ENCODE data around the gene ADORA1.

Gene ADORA1

GRCh38 chr1:203175827-203176241, 48.3 kb downstream of the ADORA1 start:
- DNase-seq = no peak

GRCh38 chr1:203176273-203177035, 48.9 kb downstream of the ADORA1 start:
- no peak for DNase-seq

- DNase-seq = no peak
Observed at GRCh38 chr1:203177036-203177405, 49.5 kb downstream of the ADORA1 start.

- no peak for DNase-seq
Observed at GRCh38 chr1:203177470-203178039, 50.0 kb downstream of the ADORA1 start.

- no peak for DNase-seq
Observed at GRCh38 chr1:203178083-203178482, 50.6 kb downstream of the ADORA1 start.

GRCh38 chr1:203178821-203179666, 51.5 kb downstream of the ADORA1 start:
- DNase-seq = no peak

- DNase-seq = no peak
Observed at GRCh38 chr1:203179667-203180005, 52.1 kb downstream of the ADORA1 start.

- no peak for DNase-seq
Observed at GRCh38 chr1:203180611-203181330, 53.2 kb downstream of the ADORA1 start.

- DNase-seq = no peak
Observed at GRCh38 chr1:203181586-203182386, 54.3 kb downstream of the ADORA1 start.

- no peak for DNase-seq
Observed at GRCh38 chr1:203182387-203182953, 54.9 kb downstream of the ADORA1 start.

- DNase-seq = no peak
Observed at GRCh38 chr1:203183828-203184227, 56.3 kb downstream of the ADORA1 start.

- DNase-seq = no peak
Observed at GRCh38 chr1:203184467-203184866, 56.9 kb downstream of the ADORA1 start.

- DNase-seq = no peak
Observed at GRCh38 chr1:203185061-203185461, 57.5 kb downstream of the ADORA1 start.

- DNase-seq = no peak
Observed at GRCh38 chr1:203185585-203185984, 58.1 kb downstream of the ADORA1 start.

- DNase-seq = no peak
Observed at GRCh38 chr1:203186091-203186445, 58.5 kb downstream of the ADORA1 start.

GRCh38 chr1:203186446-203187303, 59.1 kb downstream of the ADORA1 start, which contains the start of gene CHI3L1:
TSS of gene CHI3L1 (minus strand) at chr1:203186704. CDS start at chr1:203186623, 81 bp downstream.
- no peak for DNase-seq

GRCh38 chr1:203187304-203187685, 59.8 kb downstream of the ADORA1 start:
- no peak for DNase-seq

GRCh38 chr1:203187689-203188264, 60.3 kb downstream of the ADORA1 start:
- DNase-seq = no peak

GRCh38 chr1:203188686-203189232, 61.2 kb downstream of the ADORA1 start:
- DNase-seq = no peak

- no peak for DNase-seq
Observed at GRCh38 chr1:203189951-203190352, 62.4 kb downstream of the ADORA1 start.
